Subcutaneous adipose tissue (tissue), 4 donors: ENCODE results near the gene FLNB. TPM values are rescaled to one million over a fixed set of nuclear protein-coding genes. Genes with fewer than 3 reads are reported as not detected.

Source experiments
- CTCF ChIP-seq: fragments of 450-650 bp; IDR thresholded peaks from one replicate; pipeline ENCODE4 v1.5.1; 2016; ENCODE audit warnings: low read depth, mild to moderate bottlenecking, control low read depth, antibody characterized with exemption, moderate library complexity
- total RNA-seq, 4 donors: library from RNA; depleted of rRNA; stranded (reverse); fragments of >200 nt; gene quantifications; one replicate each; pipeline ENCODE4 v1.1.0, GENCODE V29; 2016

Gene FLNB
- total RNA-seq, 4 donors from 2014 or later = 62.2 to 158 (median 75.8) TPM

GRCh38 chr3:58013099-58013498, 4.9 kb downstream of the FLNB start:
- TF ChIP-seq CTCF = no peak

- TF ChIP-seq CTCF = no peak
Measured at GRCh38 chr3:58013973-58014649, 5.9 kb downstream of the FLNB start.

- TF ChIP-seq CTCF = no peak
Measured at GRCh38 chr3:58015520-58015915, 7.3 kb downstream of the FLNB start.

- no peak for TF ChIP-seq CTCF
Measured at GRCh38 chr3:58016710-58017109, 8.5 kb downstream of the FLNB start.

- no peak for TF ChIP-seq CTCF
Measured at GRCh38 chr3:58018892-58019742, 10.9 kb downstream of the FLNB start.

- no peak for TF ChIP-seq CTCF
Measured at GRCh38 chr3:58020783-58021071, 12.5 kb downstream of the FLNB start.

- no peak for TF ChIP-seq CTCF
Measured at GRCh38 chr3:58021072-58021959, 13.1 kb downstream of the FLNB start.
